Mucosa of rectum (tissue), 2 donors: ENCODE data around the gene NR3C2.

Experiments used
- H3K27ac ChIP-seq, 2 donors: one replicate each; pipeline ENCODE4 v1.7.0; 2013; ENCODE audit warnings: inconsistent platforms in 2 of 2, low read depth in 2 of 2, low read length in 2 of 2
- H3K27me3 ChIP-seq, 2 donors: one replicate each; pipeline ENCODE4 v1.7.0; 2013; ENCODE audit warnings: low read length in 2 of 2; ENCODE audit not compliant: control insufficient read depth in 2 of 2, insufficient read depth in 2 of 2
- H3K36me3 ChIP-seq, 2 donors: one replicate each; pipeline ENCODE4 v1.7.0; 2013; ENCODE audit warnings: low read length in 2 of 2; ENCODE audit not compliant: control insufficient read depth in 2 of 2, insufficient read depth in 2 of 2
- H3K4me1 ChIP-seq, 2 donors: one replicate each; pipeline ENCODE4 v1.7.0; 2013; ENCODE audit warnings: low read length in 2 of 2, mild to moderate bottlenecking in 1 of 2; ENCODE audit not compliant: control insufficient read depth in 2 of 2, insufficient read depth in 2 of 2
- H3K4me3 ChIP-seq, 2 donors: one replicate each; pipeline ENCODE4 v1.7.0; 2013; ENCODE audit warnings: low read length in 2 of 2
- H3K9ac ChIP-seq, 2 donors: one replicate each; pipeline ENCODE4 v1.7.0; 2013; ENCODE audit warnings: low read length in 2 of 2, low read depth in 1 of 2, mild to moderate bottlenecking in 1 of 2
- H3K9me3 ChIP-seq, 2 donors: one replicate each; pipeline ENCODE4 v1.7.0; 2013; ENCODE audit warnings: low read length in 2 of 2; ENCODE audit not compliant: control insufficient read depth in 2 of 2
- donor health status: healthy.
- donor health status: Normal muscosa, but diverticular disease.

NR3C2 gene

DNA sequence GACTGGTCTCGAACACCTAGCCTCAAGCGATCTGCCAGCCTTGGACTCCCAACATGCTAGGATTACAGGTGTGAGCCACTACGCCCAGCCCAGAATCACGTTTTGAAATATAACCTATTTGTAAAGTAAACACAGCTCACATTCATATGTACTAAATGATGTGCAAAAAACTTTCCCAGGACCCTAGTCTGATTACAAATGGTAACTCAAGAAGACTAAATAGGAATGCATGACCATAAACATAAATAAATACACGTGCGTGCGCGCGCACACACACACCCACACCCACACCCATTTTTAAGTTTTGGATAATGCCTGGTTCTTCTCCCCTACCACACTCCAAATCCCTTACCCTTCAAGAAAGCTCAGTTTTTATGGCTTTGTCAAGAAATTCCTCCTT lies 163.9 kb downstream of the NR3C2 start:
- no peaks in the 10 kb centered on the region for H3K27me3 ChIP-seq
- no peak overlapping the region for H3K27ac ChIP-seq
- no peaks in the 10 kb centered on the region for H3K36me3 ChIP-seq
- no peak overlapping the region for H3K9ac ChIP-seq
- no peaks in the 10 kb centered on the region for H3K9me3 ChIP-seq
- peaks cover 0 to 11% of the 10 kb centered on the region in 2 donors for H3K4me1 ChIP-seq
- no peak overlapping the region for H3K4me3 ChIP-seq

DNA sequence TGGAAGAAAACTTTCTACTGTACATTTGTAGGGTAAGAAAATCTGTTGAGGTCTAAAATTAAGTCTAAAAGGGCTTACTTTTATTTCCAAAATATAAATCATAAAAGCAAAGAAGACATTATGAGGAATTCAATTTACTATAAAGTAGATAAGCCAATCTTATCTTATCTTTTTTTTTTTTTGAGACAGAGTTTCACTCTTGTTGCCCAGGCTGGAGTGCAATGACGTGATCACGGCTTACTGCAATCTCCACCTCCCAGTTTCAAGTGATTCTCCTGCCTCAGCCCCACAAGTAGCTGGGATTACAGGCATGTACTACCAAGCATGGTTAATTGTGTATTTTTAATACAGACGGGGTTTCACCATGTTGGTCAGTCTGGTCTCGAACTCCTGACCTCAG lies 166.9 kb downstream of the NR3C2 start:
- Histone ChIP-seq H3K36me3 (no peaks in the 10 kb centered on the region), H3K4me1 (peaks cover 0 to 6% of the 10 kb centered on the region in 2 donors), H3K4me3 (no peak overlapping the region), H3K9me3 (no peaks in the 10 kb centered on the region), H3K27me3 (no peaks in the 10 kb centered on the region), H3K9ac (no peak overlapping the region), H3K27ac (no peak overlapping the region)

DNA sequence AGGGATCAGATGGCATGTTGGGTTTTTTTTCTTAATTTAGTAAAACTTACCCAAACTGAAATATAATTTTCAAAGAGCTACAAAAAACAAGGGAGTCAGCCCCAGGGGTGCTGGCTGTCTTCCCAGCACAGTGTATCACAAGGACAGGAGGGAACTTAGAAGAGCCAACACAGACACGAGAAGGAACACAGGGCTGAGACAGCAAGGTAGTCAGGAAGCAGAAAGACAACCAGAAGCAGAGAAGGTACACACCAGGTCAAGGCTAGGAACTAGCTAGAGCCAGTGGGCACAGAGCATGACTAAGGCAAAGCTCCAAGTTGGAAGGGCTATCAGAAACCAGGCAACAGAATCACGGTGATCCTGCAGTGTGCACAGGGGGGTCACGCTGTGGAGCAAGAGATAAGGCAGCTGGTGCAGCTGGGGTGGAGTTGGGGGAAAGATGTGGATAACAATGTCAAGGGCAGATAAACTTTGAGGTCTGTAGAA lies 168.7 kb downstream of the NR3C2 start:
- H3K27me3 ChIP-seq, result no peaks in the 10 kb centered on the region
- H3K27ac ChIP-seq, result no peak overlapping the region
- no peak overlapping the region for H3K9ac ChIP-seq
- H3K4me3 ChIP-seq, result no peak overlapping the region
- H3K36me3 ChIP-seq, result no peaks in the 10 kb centered on the region
- peaks cover 0 to 6% of the 10 kb centered on the region in 2 donors for H3K4me1 ChIP-seq
- no peaks in the 10 kb centered on the region for H3K9me3 ChIP-seq

DNA sequence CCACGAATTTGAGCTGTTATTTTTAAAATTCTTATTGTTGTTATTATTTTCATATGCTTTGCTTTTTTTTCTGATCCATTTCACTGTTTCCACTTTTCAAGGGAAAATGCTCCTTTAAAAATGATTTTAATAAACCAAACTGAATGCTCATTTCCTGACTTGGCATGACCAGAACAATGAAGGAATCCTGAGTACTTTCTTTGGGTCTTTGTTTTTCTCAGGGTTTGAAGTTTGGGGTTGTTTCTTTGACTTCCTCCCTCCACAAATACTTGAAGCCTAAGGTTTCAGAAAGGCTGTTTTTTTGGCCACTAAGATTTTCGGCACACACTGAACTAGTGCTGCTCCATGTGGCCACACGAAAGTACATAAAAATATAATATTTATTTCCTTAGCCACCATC lies 171.0 kb downstream of the NR3C2 start:
- Histone ChIP-seq H3K4me3 (no peak overlapping the region), H3K27me3 (no peaks in the 10 kb centered on the region), H3K9me3 (no peaks in the 10 kb centered on the region), H3K36me3 (no peaks in the 10 kb centered on the region), H3K9ac (no peak overlapping the region), H3K4me1 (peaks cover 0 to 4% of the 10 kb centered on the region in 2 donors), H3K27ac (no peak overlapping the region)

DNA sequence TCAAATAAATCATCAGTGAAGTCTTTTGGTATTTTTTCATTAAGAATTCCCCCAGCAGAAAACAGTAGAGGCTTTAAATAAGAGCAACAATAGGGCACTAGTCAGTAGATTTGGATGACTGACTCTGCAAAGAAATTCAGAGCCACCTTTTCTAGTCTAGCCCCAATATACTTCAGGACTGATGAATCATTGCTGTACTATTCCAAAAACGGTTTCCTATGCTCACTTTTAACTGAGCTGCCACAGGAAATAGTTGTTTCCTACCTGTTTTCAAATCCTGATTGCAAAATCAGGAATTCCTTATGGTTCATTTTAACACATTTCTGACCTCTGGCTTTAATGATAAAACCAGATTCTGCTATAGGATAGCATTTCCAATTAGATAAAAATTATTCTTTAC lies 171.6 kb downstream of the NR3C2 start:
- H3K9me3 ChIP-seq, result no peaks in the 10 kb centered on the region
- no peaks in the 10 kb centered on the region for H3K36me3 ChIP-seq
- no peaks in the 10 kb centered on the region for H3K27me3 ChIP-seq
- no peak overlapping the region for H3K4me3 ChIP-seq
- H3K27ac ChIP-seq, result no peak overlapping the region
- H3K9ac ChIP-seq, result no peak overlapping the region
- peaks cover 0 to 4% of the 10 kb centered on the region in 2 donors for H3K4me1 ChIP-seq

DNA sequence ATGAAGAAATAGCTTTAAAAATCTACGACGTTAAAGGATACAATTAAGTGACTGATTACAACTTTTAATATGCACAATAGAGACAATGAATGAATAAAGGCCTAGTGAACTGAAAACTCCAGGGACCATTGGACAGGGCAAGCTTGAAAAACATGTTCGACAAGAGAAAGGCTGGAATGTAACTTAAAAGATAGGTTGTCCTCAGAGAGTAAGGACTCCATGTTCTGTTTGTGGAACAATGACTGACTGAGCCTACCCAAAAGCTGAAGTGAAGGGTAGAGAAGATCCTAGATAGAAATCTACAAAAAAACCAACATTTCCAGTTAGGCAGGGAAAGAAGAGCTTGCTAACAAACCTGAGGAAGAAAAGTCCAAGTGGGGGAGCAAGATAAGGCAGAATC lies 173.4 kb downstream of the NR3C2 start:
- Histone ChIP-seq H3K4me1 (peaks cover 0 to 4% of the 10 kb centered on the region in 2 donors), H3K36me3 (no peaks in the 10 kb centered on the region), H3K9ac (no peak overlapping the region), H3K27ac (no peak overlapping the region), H3K27me3 (no peaks in the 10 kb centered on the region), H3K4me3 (no peak overlapping the region), H3K9me3 (no peaks in the 10 kb centered on the region)

DNA sequence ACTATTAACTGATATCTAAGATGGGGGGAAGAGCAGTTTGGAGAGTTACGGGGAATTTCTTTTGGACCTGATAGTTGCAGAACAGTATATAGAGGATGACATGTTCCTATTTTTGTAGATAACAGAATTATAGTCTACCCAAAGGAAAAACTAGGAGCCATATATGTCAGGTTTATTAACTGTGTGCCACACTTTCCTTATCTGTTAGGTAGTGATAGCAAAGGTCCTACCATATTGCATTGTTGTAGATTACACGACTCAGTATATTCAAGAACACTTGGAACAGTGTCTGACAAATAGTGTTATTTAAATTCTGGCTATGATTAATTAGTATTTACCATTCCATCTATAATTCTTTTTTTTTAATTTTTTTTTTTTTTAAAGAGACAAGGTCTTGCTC lies 175.3 kb downstream of the NR3C2 start:
- H3K4me3 ChIP-seq, result no peak overlapping the region
- no peaks in the 10 kb centered on the region for H3K9me3 ChIP-seq
- H3K27ac ChIP-seq, result no peak overlapping the region
- no peaks in the 10 kb centered on the region for H3K27me3 ChIP-seq
- no peaks in the 10 kb centered on the region for H3K36me3 ChIP-seq
- H3K4me1 ChIP-seq, result no peaks in the 10 kb centered on the region
- H3K9ac ChIP-seq, result no peak overlapping the region

DNA sequence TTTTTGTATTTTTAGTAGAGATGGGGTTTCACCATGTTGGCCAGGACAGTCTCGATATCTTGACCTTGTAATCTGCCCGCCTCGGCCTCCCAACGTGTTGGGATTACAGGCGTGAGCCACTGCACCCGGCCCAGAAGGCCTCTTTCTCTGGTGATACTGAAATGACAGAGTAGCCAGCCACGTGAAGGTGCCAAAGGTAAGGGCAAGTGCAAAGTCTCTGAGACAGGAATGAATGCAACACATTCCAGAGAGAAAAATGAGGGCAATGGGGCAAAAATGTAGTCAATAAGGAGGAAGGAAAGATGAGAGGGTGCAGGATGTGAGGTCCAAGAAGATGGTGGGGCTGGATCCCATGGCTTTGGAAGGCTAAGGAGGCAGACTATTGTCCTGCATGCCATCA lies 176.0 kb downstream of the NR3C2 start:
- Histone ChIP-seq H3K27ac (no peak overlapping the region), H3K9ac (no peak overlapping the region), H3K4me1 (no peaks in the 10 kb centered on the region), H3K4me3 (no peak overlapping the region), H3K36me3 (no peaks in the 10 kb centered on the region), H3K9me3 (no peaks in the 10 kb centered on the region), H3K27me3 (no peaks in the 10 kb centered on the region)

DNA sequence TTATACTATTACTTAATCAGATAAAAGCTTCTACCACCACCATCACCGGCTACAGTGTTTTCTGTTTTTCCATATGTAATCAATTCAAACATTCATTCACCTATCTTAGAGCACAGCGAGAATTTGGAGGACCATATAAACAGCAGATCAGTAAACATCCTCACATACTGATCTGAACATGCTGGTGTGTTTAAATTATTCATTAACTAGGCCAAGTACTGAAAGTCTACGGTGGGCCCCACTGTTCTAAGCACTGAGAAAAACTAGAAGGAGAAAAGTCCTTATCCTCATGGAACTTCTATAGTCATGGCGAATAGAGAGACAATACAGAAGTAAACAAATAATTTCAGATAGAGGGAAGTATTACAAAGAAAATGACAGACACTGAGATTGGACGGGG lies 176.6 kb downstream of the NR3C2 start:
- Histone ChIP-seq H3K27me3 (no peaks in the 10 kb centered on the region), H3K9ac (no peak overlapping the region), H3K36me3 (peaks cover 0 to 2% of the 10 kb centered on the region in 2 donors), H3K9me3 (no peaks in the 10 kb centered on the region), H3K4me1 (no peaks in the 10 kb centered on the region), H3K4me3 (no peak overlapping the region), H3K27ac (no peak overlapping the region)

DNA sequence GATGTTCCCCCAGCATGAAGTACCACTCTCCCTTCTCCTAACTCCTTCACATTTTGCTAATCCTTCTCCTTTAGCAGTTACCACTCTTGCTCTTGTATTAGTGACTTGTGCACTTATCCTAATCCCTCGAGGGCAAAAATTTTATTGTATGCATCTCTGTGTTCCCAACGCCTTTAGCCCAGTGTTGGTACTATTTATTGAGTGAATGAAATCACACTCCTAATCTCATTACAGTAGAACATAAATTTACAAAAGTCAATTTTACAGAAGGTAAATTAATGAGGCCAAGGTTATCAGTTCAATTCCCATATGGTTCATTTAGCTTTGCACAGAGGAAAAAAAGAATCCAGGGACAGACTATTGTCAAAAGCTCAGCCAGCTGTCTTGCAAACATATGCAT lies 178.4 kb downstream of the NR3C2 start:
- Histone ChIP-seq H3K9ac (no peak overlapping the region), H3K4me3 (no peak overlapping the region), H3K9me3 (no peaks in the 10 kb centered on the region), H3K27me3 (no peaks in the 10 kb centered on the region), H3K36me3 (peaks cover 0 to 7% of the 10 kb centered on the region in 2 donors), H3K4me1 (no peaks in the 10 kb centered on the region), H3K27ac (no peak overlapping the region)

DNA sequence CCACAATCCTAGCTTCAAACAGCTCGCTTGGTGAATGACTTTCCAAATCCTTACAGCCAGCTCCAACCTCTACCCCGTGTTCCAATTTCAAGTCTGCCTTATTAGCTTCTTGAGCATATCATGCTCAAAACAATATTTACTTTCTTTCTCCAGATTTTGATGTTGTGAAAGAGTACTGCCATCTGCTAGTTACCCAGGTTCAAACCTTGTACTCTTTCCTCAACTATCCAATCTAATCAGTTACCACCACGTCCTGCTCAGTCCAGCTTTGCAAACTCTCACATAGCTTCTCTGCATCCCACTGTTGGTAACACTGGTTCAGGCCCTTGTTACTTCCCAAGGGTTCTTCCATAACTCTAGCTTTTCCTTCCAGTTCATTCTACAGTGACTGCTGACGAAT lies 179.1 kb downstream of the NR3C2 start:
- Histone ChIP-seq H3K9ac (no peak overlapping the region), H3K36me3 (peaks cover 5 to 13% of the 10 kb centered on the region in 2 donors), H3K27me3 (no peaks in the 10 kb centered on the region), H3K27ac (no peak overlapping the region), H3K4me1 (no peaks in the 10 kb centered on the region), H3K9me3 (no peaks in the 10 kb centered on the region), H3K4me3 (no peak overlapping the region)
